SK-N-SH (cell line): Measurements from ENCODE around the gene CTNS. TPM values are rescaled to one million over a fixed set of nuclear protein-coding genes. Genes with fewer than 3 reads are reported as not detected.

ENCODE experiments used
- CTCF ChIA-PET: fragments of 300-600, 350-600 bp; formaldehyde crosslinking; extraction: SDS; loops from one replicate; lab custom pipeline; 2021; lab: Yijun Ruan, JAX
- POLR2A ChIA-PET: fragments of 350-600 bp; sonication (Branson Sonifier 250); formaldehyde crosslinking; extraction: SDS; loops from one replicate; lab custom pipeline; 2020; ENCODE audit warnings: antibody characterized with exemption, inconsistent platforms; lab: Yijun Ruan, JAX
- DNase-seq: peaks from one replicate; pipeline ENCODE4 v3.0.0; 2012
- H2AFZ ChIP-seq: fragments of 200-600 bp; sonication (generic); 2 replicates; pipeline ENCODE4 v1.8.1; 2016; ENCODE audit warnings: antibody characterized with exemption, mild to moderate bottlenecking, low read depth
- H3F3A ChIP-seq: fragments of 200-600 bp; sonication (generic); replicated peaks from 2 replicates; pipeline ENCODE3; 2016; ENCODE audit warnings: antibody characterized with exemption, mild to moderate bottlenecking; ENCODE audit not compliant: insufficient read depth
- H3K27ac ChIP-seq, 2 experiments: fragments of 200-500 bp in 1 of 2; fragments of 200-600 bp in 1 of 2; sonication (Bioruptor generic) in 1 of 2; sonication (generic), shearing (Covaris generic) in 1 of 2; 2 replicates each; pipeline versions ENCODE4 v1.5.1 to v1.6.1; 2014 to 2016; ENCODE audit warnings: low read depth in 2 of 2, inconsistent platforms in 1 of 2, low read length in 1 of 2, mild to moderate bottlenecking in 1 of 2, mixed read lengths in 1 of 2
- H3K27me3 ChIP-seq: fragments of 200-600 bp; sonication (generic), shearing (Covaris generic); 2 replicates; pipeline ENCODE4 v1.6.1; 2016; ENCODE audit warnings: mixed run types; ENCODE audit not compliant: insufficient read depth
- H3K36me3 ChIP-seq, 2 experiments: fragments of 200-500 bp in 1 of 2; fragments of 200-600 bp in 1 of 2; sonication (Bioruptor generic) in 1 of 2; sonication (generic) in 1 of 2; replicated peaks in 1 of 2; 2 replicates each; pipeline versions ENCODE3 to v1.5.1; 2014 to 2016; ENCODE audit warnings: low read length in 1 of 2, mild to moderate bottlenecking in 1 of 2; ENCODE audit not compliant: insufficient read depth in 2 of 2, control insufficient read depth in 1 of 2
- H3K4me1 ChIP-seq, 2 experiments: fragments of 200-500 bp in 1 of 2; fragments of 200-600 bp in 1 of 2; sonication (Bioruptor generic) in 1 of 2; sonication (generic), shearing (Covaris generic) in 1 of 2; 2 replicates each; pipeline versions ENCODE4 v1.5.1 to v1.6.1; 2014 to 2016; ENCODE audit warnings: low read depth in 1 of 2, low read length in 1 of 2, mixed run types in 1 of 2; ENCODE audit not compliant: insufficient read depth in 2 of 2, control insufficient read depth in 1 of 2
- H3K4me2 ChIP-seq: fragments of 200-600 bp; sonication (generic), shearing (Covaris generic); 2 replicates; pipeline ENCODE4 v1.6.1; 2017; ENCODE audit warnings: mixed run types
- H3K4me3 ChIP-seq, 2 experiments: fragments of 200-500 bp in 1 of 2; fragments of 200-600 bp in 1 of 2; sonication (Bioruptor generic) in 1 of 2; sonication (generic), shearing (Covaris generic) in 1 of 2; 2 replicates each; pipeline versions ENCODE4 v1.5.1 to v1.8.1; 2014 to 2016; ENCODE audit warnings: low read depth in 2 of 2, inconsistent platforms in 1 of 2, low read length in 1 of 2, mild to moderate bottlenecking in 1 of 2, mixed read lengths in 1 of 2, moderate library complexity in 1 of 2
- H3K79me2 ChIP-seq: fragments of 200-600 bp; sonication (generic); 2 replicates; pipeline ENCODE4 v1.8.1; 2017; ENCODE audit warnings: mild to moderate bottlenecking; ENCODE audit not compliant: insufficient read depth
- H3K9ac ChIP-seq: fragments of 200-600 bp; sonication (generic); 2 replicates; pipeline ENCODE4 v1.6.1; 2017; ENCODE audit warnings: mixed run types
- H3K9me2 ChIP-seq: fragments of 200-600 bp; sonication (generic); 2 replicates; pipeline ENCODE4 v1.6.1; 2017; ENCODE audit warnings: mixed run types
- H3K9me3 ChIP-seq: fragments of 200-600 bp; sonication (generic); 2 replicates; pipeline ENCODE4 v1.6.1; 2017; ENCODE audit warnings: mixed run types, mild to moderate bottlenecking, moderate library complexity
- H4K20me1 ChIP-seq: fragments of 200-600 bp; sonication (generic); 2 replicates; pipeline ENCODE4 v1.6.1; 2017; ENCODE audit warnings: mild to moderate bottlenecking, mixed run types; ENCODE audit not compliant: insufficient read depth
- ELF1 ChIP-seq: IDR thresholded peaks from 2 replicates; pipeline ENCODE4 v1.4.0; 2012
- FOXJ3 ChIP-seq: sonication (generic); formaldehyde crosslinking; IDR thresholded peaks from 2 replicates; pipeline ENCODE4 v1.5.1; 2020; ENCODE audit warnings: mild to moderate bottlenecking, missing genetic modification reagents
- GABPA ChIP-seq: IDR thresholded peaks from 2 replicates; pipeline ENCODE4 v1.4.0; 2012; ENCODE audit warnings: low read depth, mild to moderate bottlenecking
- MEF2A ChIP-seq: IDR thresholded peaks from 2 replicates; pipeline ENCODE4 v1.4.0; 2012; ENCODE audit warnings: low read depth, borderline replicate concordance
- MXI1 ChIP-seq: IDR thresholded peaks from 2 replicates; pipeline ENCODE4 v1.6.1; 2012; ENCODE audit warnings: mild to moderate bottlenecking, low read depth, low read length, improper control_type of control experiment
- NRF1 ChIP-seq: IDR thresholded peaks from 2 replicates; pipeline ENCODE4 v1.6.1; 2012; ENCODE audit warnings: low read depth, mild to moderate bottlenecking, low read length
- POLR2AphosphoS5 ChIP-seq: IDR thresholded peaks from 2 replicates; pipeline ENCODE4 v1.6.1; 2012; ENCODE audit warnings: low read depth, low read length
- RAD21 ChIP-seq: IDR thresholded peaks from 2 replicates; pipeline ENCODE4 v1.6.1; 2012; ENCODE audit warnings: mild to moderate bottlenecking, low read length
- RCOR1 ChIP-seq: fragments of 150-350 bp; IDR thresholded peaks from 2 replicates; pipeline ENCODE4 v1.6.1; 2017; ENCODE audit warnings: antibody characterized with exemption, low read length
- RFX5 ChIP-seq: IDR thresholded peaks from 2 replicates; pipeline ENCODE4 v1.6.1; 2012; ENCODE audit warnings: mild to moderate bottlenecking, improper control_type of control experiment, low read length
- SMC3 ChIP-seq: IDR thresholded peaks from 2 replicates; pipeline ENCODE4 v1.6.1; 2012; ENCODE audit warnings: low read depth, low read length, improper control_type of control experiment
- TEAD4 ChIP-seq: IDR thresholded peaks from 2 replicates; pipeline ENCODE4 v1.4.0; 2012; ENCODE audit warnings: mild to moderate bottlenecking, borderline replicate concordance; ENCODE audit not compliant: insufficient read depth
- YY1 ChIP-seq: IDR thresholded peaks from 2 replicates; pipeline ENCODE4 v1.4.0; 2012; ENCODE audit warnings: low read depth, mild to moderate bottlenecking
- WGBS: methylation state at CpG from one replicate; pipeline ENCODE4 v1.1.6; 2017; ENCODE audit warnings: low lambda C conversion rate; 5-methylcytosine and 5-hydroxymethylcytosine counted together
- polyA plus RNA-seq, 3 experiments: library from polyadenylated mRNA; depleted of rRNA; stranded (reverse); fragments of >200 nt; gene quantifications; 2 replicates each; pipeline ENCODE4 v1.2.3, GENCODE V29; 2012
- TF ChIP-seq, protein P1 (sequence below): fragments of 150-350 bp; IDR thresholded peaks from 2 replicates; pipeline ENCODE4 v1.6.1; 2016; ENCODE audit warnings: mild to moderate bottlenecking, low read depth, low read length
- TF ChIP-seq, protein P2 (sequence below): IDR thresholded peaks from 2 replicates; pipeline ENCODE4 v1.4.0; 2012; ENCODE audit warnings: low read depth
- TF ChIP-seq, protein P3 (sequence below): fragments of 200-600 bp; sonication (generic); IDR thresholded peaks from 2 replicates; pipeline ENCODE4 v1.6.1; 2017; ENCODE audit warnings: antibody characterized with exemption, mild to moderate bottlenecking, moderate library complexity
- TF ChIP-seq, protein P4 (sequence below): fragments of 150-350 bp; IDR thresholded peaks from 2 replicates; pipeline ENCODE4 v1.6.1; 2017; ENCODE audit warnings: antibody characterized with exemption, low read length, low read depth, borderline replicate concordance
- TF ChIP-seq, protein P5 (sequence below): IDR thresholded peaks from 2 replicates; pipeline ENCODE4; 2012

CTNS gene
- polyA plus RNA-seq, 1 of the 3 experiments (the other 2 are of a cell fraction) = 8.2 TPM

DNA sequence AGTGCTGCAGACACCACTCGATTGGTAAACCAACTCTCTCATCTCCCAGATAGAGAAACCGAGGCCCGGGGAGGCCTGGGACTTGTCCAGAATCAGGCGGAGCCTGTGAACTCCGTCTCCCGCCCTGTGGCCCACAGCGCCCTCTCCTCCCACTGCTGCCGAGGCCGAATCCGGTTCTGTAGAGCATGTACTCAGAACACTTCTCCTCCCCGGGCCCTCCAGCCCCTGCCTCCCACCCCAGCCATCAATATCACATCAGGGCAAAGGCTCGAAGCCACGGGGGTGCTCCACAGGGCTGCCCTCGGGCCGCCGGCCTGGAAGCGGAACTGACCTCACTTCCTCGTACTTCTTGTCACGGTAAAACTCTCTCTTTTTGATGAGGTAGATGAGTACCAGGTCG lies 45.0 kb downstream of the CTNS start:
- TF ChIP-seq FOXJ3 (CRISPR knock-in tag) (no peak), TEAD4 (no peak), RAD21 (no peak), GABPA (no peak)
- TF ChIP-seq, protein P1, sequence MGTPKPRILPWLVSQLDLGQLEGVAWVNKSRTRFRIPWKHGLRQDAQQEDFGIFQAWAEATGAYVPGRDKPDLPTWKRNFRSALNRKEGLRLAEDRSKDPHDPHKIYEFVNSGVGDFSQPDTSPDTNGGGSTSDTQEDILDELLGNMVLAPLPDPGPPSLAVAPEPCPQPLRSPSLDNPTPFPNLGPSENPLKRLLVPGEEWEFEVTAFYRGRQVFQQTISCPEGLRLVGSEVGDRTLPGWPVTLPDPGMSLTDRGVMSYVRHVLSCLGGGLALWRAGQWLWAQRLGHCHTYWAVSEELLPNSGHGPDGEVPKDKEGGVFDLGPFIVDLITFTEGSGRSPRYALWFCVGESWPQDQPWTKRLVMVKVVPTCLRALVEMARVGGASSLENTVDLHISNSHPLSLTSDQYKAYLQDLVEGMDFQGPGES = no peak
- H3K27ac ChIP-seq = no peak overlapping the region
- 75% methylated on average over 20 of the region's 20 CpGs for WGBS
- no peaks in the 10 kb centered on the region for H3K79me2 ChIP-seq
- no peaks in the 10 kb centered on the region for H3K4me1 ChIP-seq
- no peak overlapping the region for H3K9ac ChIP-seq
- no peak overlapping the region for H3K4me2 ChIP-seq
- POLR2A ChIA-PET = no interaction called here
- no peaks in the 10 kb centered on the region for H3K9me3 ChIP-seq
- CTCF ChIA-PET = no interaction called here
- no peak overlapping the region for H3K4me3 ChIP-seq
- H2AFZ ChIP-seq = no peak overlapping the region
- no peaks in the 10 kb centered on the region for H3K36me3 ChIP-seq
- H4K20me1 ChIP-seq = no peaks in the 10 kb centered on the region
- H3F3A ChIP-seq = no peaks in the 10 kb centered on the region
- no peaks in the 10 kb centered on the region for H3K9me2 ChIP-seq
- no peak for DNase-seq
- no peaks in the 10 kb centered on the region for H3K27me3 ChIP-seq

DNA sequence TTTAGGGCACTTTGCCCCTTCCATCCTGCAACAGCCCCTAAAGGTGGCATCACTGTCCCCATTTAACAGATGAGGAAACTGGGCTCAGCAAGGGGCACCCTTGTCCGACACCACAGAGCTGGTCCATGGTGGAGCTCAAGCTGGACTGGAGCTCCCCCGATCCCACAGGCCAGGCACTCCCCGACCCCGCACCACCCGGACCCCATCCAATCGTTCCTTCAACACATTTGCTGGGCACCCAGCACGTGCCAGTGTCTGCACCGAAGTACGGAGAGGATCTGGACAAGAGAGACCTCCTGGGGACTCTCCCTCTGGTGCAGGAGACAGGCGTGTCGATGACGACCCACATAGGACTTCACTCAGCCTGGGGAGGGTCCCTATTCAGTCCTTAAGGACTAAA lies 45.5 kb downstream of the CTNS start:
- Histone ChIP-seq H3K4me2 (no peak overlapping the region), H4K20me1 (no peaks in the 10 kb centered on the region), H3F3A (no peaks in the 10 kb centered on the region), H3K4me1 (no peaks in the 10 kb centered on the region), H3K27ac (no peak overlapping the region), H3K9me3 (no peaks in the 10 kb centered on the region), H2AFZ (no peak overlapping the region), H3K9ac (no peak overlapping the region), H3K36me3 (no peaks in the 10 kb centered on the region), H3K79me2 (no peaks in the 10 kb centered on the region), H3K9me2 (no peaks in the 10 kb centered on the region), H3K4me3 (no peak overlapping the region), H3K27me3 (no peaks in the 10 kb centered on the region)
- CTCF ChIA-PET = interaction anchor here (0.7 to 1.9 kb wide), 6 partner anchors 8 to 41 kb away, joined by 3 to 28 read pairs (median 4); partner anchors contain the start of gene P2RX5
- no peak for DNase-seq
- no peak for TF ChIP-seq MXI1
- POLR2A ChIA-PET = no interaction called here
- WGBS = 54% methylated on average over 7 of the region's 12 CpGs

DNA sequence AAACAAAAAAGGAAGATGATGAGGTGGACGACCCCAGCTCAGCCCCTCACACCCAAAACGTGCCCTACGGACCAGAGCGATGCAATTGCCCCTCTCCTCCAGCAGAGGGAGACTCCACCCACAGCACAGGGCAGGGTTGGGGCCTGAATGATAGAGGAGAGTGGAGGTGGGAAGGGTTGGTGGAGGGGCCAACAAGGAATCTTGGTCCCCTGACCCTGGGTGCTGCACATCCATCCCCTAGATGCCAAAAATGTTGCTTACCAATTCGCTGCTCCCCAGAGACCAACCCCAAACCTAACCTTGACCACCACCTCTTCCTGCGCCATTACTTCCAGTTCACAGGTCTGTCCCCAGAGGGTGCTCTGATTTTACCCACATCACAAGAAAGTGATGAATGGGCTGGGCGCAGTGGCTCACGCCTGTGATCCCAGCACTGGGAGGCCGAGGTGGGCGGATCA lies 46.5 kb downstream of the CTNS start:
- Histone ChIP-seq H3K27ac (no peak overlapping the region), H3K4me2 (no peak overlapping the region), H3F3A (no peaks in the 10 kb centered on the region), H2AFZ (no peak overlapping the region), H3K4me3 (peak overlapping the region in 1 of 2 experiments; percentile 19; a peak in 1 of 4 replicates), H3K9me3 (no peaks in the 10 kb centered on the region), H3K79me2 (no peaks in the 10 kb centered on the region), H3K4me1 (no peaks in the 10 kb centered on the region), H3K27me3 (no peaks in the 10 kb centered on the region), H4K20me1 (no peaks in the 10 kb centered on the region), H3K9me2 (no peaks in the 10 kb centered on the region), H3K9ac (no peak overlapping the region), H3K36me3 (no peaks in the 10 kb centered on the region)
- peak; percentile 90 for DNase-seq
- 40% methylated on average over 8 of the region's 10 CpGs for WGBS
- POLR2A ChIA-PET = no interaction called here
- CTCF ChIA-PET = interaction anchor here (0.6 to 2.3 kb wide), 20 partner anchors 8 to 1136 kb away, joined by 3 to 28 read pairs (median 4); partner anchors contain the start of genes EMC6, P2RX5 and TAX1BP3
- TF ChIP-seq SMC3 = peak; percentile 38; the same call in 1 of the 2 replicates
- no peak for TF ChIP-seq ELF1
- no peak for TF ChIP-seq RFX5
- no peak for TF ChIP-seq FOXJ3 (CRISPR knock-in tag)
- TF ChIP-seq, protein P2, sequence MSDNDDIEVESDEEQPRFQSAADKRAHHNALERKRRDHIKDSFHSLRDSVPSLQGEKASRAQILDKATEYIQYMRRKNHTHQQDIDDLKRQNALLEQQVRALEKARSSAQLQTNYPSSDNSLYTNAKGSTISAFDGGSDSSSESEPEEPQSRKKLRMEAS = no peak
- TF ChIP-seq GABPA = no peak
- TF ChIP-seq RAD21 = peak; percentile 62
- TF ChIP-seq RCOR1 = no peak
- TF ChIP-seq, protein P3, sequence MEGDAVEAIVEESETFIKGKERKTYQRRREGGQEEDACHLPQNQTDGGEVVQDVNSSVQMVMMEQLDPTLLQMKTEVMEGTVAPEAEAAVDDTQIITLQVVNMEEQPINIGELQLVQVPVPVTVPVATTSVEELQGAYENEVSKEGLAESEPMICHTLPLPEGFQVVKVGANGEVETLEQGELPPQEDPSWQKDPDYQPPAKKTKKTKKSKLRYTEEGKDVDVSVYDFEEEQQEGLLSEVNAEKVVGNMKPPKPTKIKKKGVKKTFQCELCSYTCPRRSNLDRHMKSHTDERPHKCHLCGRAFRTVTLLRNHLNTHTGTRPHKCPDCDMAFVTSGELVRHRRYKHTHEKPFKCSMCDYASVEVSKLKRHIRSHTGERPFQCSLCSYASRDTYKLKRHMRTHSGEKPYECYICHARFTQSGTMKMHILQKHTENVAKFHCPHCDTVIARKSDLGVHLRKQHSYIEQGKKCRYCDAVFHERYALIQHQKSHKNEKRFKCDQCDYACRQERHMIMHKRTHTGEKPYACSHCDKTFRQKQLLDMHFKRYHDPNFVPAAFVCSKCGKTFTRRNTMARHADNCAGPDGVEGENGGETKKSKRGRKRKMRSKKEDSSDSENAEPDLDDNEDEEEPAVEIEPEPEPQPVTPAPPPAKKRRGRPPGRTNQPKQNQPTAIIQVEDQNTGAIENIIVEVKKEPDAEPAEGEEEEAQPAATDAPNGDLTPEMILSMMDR = peak; percentile 90
- no peak for TF ChIP-seq TEAD4
- no peak for TF ChIP-seq POLR2AphosphoS5
- no peak for TF ChIP-seq YY1
- no peak for TF ChIP-seq NRF1
- no peak for TF ChIP-seq MEF2A
- TF ChIP-seq, protein P4, sequence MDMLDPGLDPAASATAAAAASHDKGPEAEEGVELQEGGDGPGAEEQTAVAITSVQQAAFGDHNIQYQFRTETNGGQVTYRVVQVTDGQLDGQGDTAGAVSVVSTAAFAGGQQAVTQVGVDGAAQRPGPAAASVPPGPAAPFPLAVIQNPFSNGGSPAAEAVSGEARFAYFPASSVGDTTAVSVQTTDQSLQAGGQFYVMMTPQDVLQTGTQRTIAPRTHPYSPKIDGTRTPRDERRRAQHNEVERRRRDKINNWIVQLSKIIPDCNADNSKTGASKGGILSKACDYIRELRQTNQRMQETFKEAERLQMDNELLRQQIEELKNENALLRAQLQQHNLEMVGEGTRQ = no peak
- TF ChIP-seq, protein P5, sequence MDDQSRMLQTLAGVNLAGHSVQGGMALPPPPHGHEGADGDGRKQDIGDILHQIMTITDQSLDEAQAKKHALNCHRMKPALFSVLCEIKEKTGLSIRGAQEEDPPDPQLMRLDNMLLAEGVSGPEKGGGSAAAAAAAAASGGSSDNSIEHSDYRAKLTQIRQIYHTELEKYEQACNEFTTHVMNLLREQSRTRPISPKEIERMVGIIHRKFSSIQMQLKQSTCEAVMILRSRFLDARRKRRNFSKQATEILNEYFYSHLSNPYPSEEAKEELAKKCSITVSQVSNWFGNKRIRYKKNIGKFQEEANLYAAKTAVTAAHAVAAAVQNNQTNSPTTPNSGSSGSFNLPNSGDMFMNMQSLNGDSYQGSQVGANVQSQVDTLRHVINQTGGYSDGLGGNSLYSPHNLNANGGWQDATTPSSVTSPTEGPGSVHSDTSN = no peak
